GM18907 (cell line): Measurements from ENCODE around the gene KPRP.

Source experiments
- ATAC-seq: cut with Tn5 transposase; IDR thresholded peaks from one replicate; pipeline ENCODE4 v1.9.1; 2021; ENCODE audit warnings: mild to moderate bottlenecking, moderate library complexity; ENCODE audit not compliant: unreplicated experiment

KPRP gene

GRCh38 chr1:152757747-152758146 lies at the start of gene KPRP:
Gene KPRP, plus strand, starts transcription at chr1:152758025. Its CDS starts 1,564 bp downstream, at chr1:152759589.
- no peak for ATAC-seq

GRCh38 chr1:152718238-152718637 lies 39.6 kb upstream of the KPRP start:
- ATAC-seq, result no peak

DNA sequence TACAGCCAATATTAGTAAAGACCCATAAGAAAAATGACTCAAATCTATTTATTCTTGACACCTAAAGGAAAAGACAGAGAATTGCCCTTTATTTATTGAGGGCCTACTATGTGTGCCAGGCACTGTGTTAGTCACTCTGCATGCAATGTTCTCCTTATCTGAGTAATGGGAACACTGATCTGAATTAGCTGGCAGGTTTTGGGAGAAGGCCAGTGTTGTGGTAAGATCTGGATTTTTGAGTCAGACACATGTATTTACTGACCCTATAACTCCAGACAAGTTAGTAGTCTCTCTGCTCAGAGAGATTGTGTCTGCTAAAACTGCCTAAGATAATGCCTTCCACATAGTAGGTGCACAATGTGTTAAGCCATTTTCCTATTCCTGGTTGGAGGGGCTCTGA lies 32.6 kb upstream of the KPRP start:
- ATAC-seq, result no peak

DNA sequence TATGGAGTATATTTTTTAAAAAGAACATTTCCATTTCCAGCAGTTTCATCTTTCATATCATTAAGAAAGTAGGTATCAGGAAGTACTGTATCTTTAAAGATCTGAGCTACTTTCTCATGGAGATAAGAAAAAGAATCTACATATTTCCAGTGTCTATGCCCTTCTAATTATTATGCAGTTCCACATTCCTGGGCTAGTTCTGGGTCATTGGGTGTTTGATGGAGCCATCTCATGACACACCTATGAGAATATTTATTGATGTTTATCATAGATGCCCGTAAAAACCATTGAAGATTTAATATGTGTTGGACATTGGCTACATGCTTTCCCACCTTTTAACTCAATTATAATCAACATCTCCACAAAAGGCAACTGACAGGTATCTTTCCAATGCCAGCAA lies 28.8 kb upstream of the KPRP start:
- ATAC-seq, result no peak

- no peak for ATAC-seq
Observed at GRCh38 chr1:152735648-152736047, 22.2 kb upstream of the KPRP start.

GRCh38 chr1:152737997-152738396 lies 19.8 kb upstream of the KPRP start:
- no peak for ATAC-seq

DNA sequence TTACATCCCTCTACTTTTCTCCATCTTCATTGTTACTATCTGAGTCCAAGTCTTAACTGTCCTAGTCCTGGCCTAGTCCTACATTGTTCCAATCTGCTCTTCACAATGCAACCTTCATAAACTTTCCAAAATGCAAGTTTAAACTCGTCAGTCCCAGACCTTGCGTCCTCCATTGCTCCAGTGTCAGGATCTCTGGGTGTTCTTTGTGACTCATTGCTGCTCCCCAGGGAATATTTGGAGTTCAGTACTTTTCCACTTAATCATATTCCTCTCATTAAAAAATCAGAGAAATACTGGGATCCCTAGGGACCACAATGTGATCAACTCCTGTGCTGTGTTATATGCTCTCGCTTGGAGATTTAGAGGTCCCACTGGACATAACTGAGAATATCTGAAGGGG lies 18.0 kb upstream of the KPRP start:
- no peak for ATAC-seq

GRCh38 chr1:152741656-152742055 lies 16.2 kb upstream of the KPRP start:
- ATAC-seq, result no peak

GRCh38 chr1:152743371-152744145 lies 14.3 kb upstream of the KPRP start:
- ATAC-seq, result no peak

DNA sequence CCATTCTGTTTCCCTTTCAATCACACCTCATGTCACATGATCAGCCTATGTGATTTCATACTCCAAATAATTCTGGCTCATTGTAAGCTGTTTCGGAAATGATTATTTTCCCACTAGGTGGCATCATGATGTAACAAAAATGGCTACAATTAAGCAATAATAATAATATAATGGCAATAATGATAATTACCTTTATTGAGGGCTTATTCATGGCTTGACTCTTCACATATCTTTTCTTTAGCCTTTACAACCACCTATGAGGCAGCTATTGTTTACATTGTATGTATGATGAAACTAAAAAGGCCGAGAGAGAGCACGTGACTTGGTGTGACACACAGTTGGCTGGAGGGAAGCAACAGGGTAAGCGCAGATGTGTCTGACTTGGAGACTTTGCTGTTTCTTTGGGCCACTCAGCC lies 12.5 kb upstream of the KPRP start:
- no peak for ATAC-seq

DNA sequence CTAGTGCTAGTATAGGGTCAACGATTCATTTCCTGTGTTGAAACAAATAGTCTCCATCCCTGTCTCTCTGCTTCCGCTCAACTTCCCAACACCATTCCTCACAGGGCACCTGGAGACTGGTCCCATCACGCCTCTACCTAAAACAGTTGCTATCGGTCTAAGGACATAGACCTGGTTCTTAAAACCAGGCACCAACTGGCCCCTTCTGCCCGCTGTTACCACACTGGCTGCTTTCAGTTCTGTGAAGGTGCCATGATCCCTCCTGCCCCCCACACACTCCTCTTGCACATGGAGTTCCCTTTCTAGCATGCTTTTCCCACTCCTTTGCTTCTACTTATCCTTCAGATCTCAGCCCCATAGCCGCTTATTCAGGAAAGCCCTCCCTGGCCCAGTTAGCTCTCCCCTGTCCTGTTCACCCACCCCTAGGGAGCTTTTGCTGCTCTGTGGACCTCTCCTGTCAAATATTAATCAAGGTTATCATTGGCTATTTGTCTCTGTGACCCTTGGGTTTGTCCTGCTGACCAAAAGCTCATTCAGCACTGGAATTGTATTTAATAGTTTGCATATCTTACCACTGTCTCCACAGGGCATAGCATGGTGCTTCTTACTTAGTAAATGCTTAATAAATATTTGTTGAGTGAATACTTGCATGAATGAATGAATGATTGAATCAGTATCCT lies 11.9 kb upstream of the KPRP start:
- no peak for ATAC-seq

GRCh38 chr1:152747831-152748230 lies 10.0 kb upstream of the KPRP start:
- ATAC-seq, result no peak

DNA sequence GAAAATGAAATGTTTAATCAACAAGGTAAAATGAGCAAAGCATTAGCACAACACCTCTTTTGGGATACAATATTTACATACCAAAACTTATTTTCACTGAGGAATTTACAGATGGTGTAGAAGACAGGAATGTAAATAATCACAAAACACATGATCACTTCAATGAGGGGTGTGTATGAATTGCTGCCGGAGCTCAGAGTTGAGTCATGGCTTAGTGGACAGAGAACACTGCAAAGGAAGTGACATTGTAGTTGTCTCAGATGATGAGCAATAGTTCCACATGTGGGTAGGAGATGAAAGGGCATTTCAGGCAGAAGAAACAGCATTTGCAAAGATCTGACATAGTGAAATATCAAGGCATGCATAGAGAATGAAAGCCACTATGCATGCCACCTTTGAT lies 5.6 kb upstream of the KPRP start:
- ATAC-seq, result no peak

DNA sequence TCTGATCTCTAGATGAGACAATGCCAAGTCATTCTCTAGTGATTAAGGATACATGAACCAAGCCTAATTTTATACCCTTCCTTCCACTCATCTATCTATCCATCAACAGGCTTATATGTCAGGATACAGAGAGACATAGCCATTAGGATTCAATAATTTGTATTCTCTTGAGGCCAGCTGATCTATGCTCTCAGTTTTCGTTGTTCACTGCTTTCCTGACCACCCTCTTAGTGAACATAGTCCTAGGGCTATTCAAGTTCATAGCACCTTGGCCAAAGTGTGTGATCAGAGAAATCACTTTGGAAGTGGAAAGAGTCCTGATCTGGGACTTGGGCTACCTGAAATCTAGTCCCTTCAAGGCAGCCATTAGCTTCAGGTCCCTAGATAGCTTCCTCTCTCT lies 4.2 kb upstream of the KPRP start:
- no peak for ATAC-seq

GRCh38 chr1:152756872-152757271 lies 953 bp upstream of the KPRP start:
- no peak for ATAC-seq

GRCh38 chr1:152758636-152759035 lies 811 bp downstream of the KPRP start:
- no peak for ATAC-seq

GRCh38 chr1:152759453-152760173 lies 1.8 kb downstream of the KPRP start:
- ATAC-seq, result no peak

DNA sequence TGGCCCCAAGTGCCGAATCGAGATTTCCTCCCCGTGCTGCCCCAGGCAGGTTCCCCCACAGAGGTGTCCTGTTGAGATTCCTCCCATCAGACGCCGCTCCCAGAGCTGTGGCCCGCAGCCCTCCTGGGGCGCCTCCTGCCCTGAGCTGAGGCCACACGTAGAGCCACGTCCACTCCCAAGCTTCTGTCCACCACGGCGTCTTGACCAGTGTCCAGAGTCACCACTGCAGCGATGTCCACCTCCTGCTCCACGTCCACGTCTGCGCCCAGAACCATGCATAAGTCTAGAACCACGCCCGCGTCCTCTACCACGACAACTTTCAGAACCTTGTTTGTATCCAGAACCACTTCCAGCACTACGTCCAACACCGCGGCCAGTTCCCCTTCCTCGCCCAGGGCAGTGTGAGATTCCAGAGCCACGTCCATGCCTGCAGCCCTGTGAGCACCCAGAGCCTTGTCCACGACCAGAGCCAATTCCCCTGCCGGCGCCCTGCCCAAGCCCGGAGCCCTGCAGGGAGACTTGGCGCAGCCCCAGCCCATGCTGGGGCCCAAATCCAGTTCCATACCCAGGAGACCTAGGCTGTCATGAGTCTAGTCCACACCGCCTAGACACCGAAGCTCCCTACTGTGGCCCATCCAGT lies 2.8 kb downstream of the KPRP start:
- ATAC-seq, result no peak

DNA sequence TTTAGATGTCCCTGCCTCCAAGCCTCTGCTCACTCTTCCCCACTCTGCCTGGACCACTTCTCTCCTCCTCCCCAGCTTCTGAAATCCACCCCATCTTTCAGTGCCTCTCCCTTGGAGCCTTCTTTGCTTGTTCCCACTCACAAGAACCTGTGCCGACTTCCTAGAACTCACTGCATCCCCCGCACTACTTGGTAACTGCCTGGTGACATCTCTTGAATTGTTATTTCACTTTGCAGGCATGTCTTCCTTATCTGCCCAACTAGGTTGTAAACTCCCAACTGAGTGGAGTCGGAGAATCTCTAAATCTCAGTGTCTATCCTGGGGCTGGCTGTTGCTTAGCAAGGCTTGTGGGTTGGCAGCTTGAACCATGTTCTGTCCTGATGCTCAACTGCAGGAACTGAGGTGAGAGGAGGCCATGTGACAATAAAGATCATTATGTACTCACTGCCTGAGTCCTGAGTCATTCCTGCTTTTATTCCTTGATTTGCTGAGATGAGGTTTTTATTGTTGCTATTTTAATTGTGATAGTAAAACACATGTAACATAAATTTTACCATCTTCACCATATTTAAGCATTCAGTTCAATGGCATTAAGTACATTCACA lies 3.9 kb downstream of the KPRP start:
- ATAC-seq, result no peak

DNA sequence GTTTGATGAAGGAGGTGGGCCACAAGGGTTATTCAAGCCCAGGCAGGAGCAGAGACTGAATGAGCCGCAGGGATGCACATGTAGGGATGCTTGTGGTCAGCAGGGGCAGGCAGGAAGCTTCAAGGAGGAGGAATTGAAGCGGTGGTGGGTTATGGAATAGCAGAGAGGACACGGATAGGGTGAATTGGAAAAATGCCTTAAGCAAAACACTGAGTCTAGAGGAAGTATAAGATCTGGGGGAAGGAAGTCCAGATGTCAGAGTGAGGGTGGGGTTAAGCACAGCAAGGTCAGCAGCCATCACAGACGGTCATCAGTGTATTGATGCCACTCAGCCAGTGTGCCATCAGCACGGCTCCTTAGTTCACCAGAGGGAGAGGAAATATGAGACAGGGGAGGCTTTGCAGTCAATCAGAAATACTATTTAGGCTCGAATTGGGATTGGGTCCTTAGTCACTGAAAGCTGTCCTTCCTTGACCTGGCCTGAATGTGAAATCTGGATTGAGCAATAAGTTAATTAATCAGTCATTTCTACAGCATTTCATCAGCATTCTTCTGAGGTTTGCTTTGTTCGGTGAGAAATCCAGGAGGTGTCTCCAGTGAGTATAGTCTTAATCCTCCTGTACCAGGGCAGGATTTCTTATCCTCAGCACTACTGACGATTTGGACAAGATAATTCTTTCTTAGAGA lies 11.2 kb downstream of the KPRP start:
- ATAC-seq, result no peak
